Breast epithelium (tissue), 4 donors: Measurements from ENCODE around the gene RIOX2. TPM values are rescaled to one million over a fixed set of nuclear protein-coding genes. Genes with fewer than 3 reads are reported as not detected.

Source experiments
- DNase-seq, 2 donors: peaks; one replicate each; pipeline ENCODE4 v3.0.0-alpha.2; 2019; ENCODE audit warnings: low spot score in 2 of 2
- H3K27ac ChIP-seq, 2 donors: fragments of 200-600 bp; sonication (generic) in 1 of 2; one replicate each; pipeline ENCODE4 v1.5.1; 2016 to 2019; ENCODE audit warnings: mild to moderate bottlenecking in 1 of 2
- H3K27me3 ChIP-seq, 2 donors: fragments of 200-600 bp; sonication (generic) in 1 of 2; one replicate each; pipeline versions ENCODE4 v1.5.1 to v1.6.0; 2017 to 2019; ENCODE audit warnings: control low read depth in 1 of 2, mild to moderate bottlenecking in 1 of 2
- H3K36me3 ChIP-seq: fragments of 200-600 bp; one replicate; pipeline ENCODE4 v1.5.1; 2019
- H3K4me1 ChIP-seq, 2 donors: fragments of 200-600 bp; sonication (generic); one replicate each; pipeline ENCODE4 v1.5.1; 2016 to 2019; ENCODE audit warnings: control low read depth in 1 of 2
- H3K4me3 ChIP-seq, 3 donors: fragments of 200-600 bp; sonication (generic); 1 replicate in 2 of 3; 2 replicates in 1 of 3; pipeline ENCODE4 v1.5.1; 2016 to 2019; ENCODE audit warnings: mild to moderate bottlenecking in 3 of 3, moderate library complexity in 2 of 3
- H3K9me3 ChIP-seq, 2 donors: fragments of 200-600 bp; sonication (generic) in 1 of 2; one replicate each; pipeline ENCODE4 v1.5.1; 2016 to 2019; ENCODE audit warnings: control low read depth in 1 of 2
- CTCF ChIP-seq, 3 donors: fragments of 450-650 bp; IDR thresholded peaks; one replicate each; pipeline ENCODE4 v1.5.1; 2016 to 2017; ENCODE audit warnings: antibody characterized with exemption in 3 of 3, mild to moderate bottlenecking in 3 of 3, moderate library complexity in 3 of 3
- POLR2A ChIP-seq: fragments of 450-650 bp; IDR thresholded peaks from one replicate; pipeline ENCODE4 v1.6.1; 2016; ENCODE audit warnings: antibody characterized with exemption, mild to moderate bottlenecking, moderate library complexity
- POLR2AphosphoS5 ChIP-seq, 3 donors: sonication (generic); formaldehyde crosslinking; IDR thresholded peaks; one replicate each; pipeline ENCODE4 v1.6.1; 2017; ENCODE audit warnings: antibody characterized with exemption in 3 of 3
- intact Hi-C: fragments of 100-400 bp; cut with DNase I; formaldehyde crosslinking; loops from one replicate; pipeline ENCODE4 v1.15.1; 2023; ENCODE audit warnings: low total_unique reads
- total RNA-seq, 3 donors: library from RNA; depleted of rRNA; stranded (reverse); fragments of >200 nt; gene quantifications; one replicate each; pipeline ENCODE4 v1.1.0, GENCODE V29; 2016

Gene RIOX2
- total RNA-seq: 10 to 100 TPM; 22.9 to 32.4 (median 28.5) TPM

- peak within 1 kb of the TSS; percentile 93 to 98 for H3K27ac ChIP-seq
- H3K36me3 ChIP-seq: no peaks in the 10 kb centered on the region
- peak within 1 kb of the TSS; percentile 69 to 95 (median 82) for H3K4me3 ChIP-seq
- H3K9me3 ChIP-seq: no peaks in the 10 kb centered on the region
- intact Hi-C loops: no loop called here
- TF ChIP-seq POLR2A (no peak), CTCF (IDR thresholded peaks at IDR 0.05) (no peak), POLR2AphosphoS5 (IDR thresholded peaks at IDR 0.05) (peak in 2 of 3 donors; percentile 30 to 35)
- no peaks in the 10 kb centered on the region for H3K27me3 ChIP-seq
- DNase-seq: peak; percentile 68
- H3K4me1 ChIP-seq: peaks cover 2 to 5% of the 10 kb centered on the region in 2 donors
These were observed at the start of gene RIOX2 for GRCh38 chr3:97971679-97972567. Gene RIOX2, minus strand, starts transcription at chr3:97972431. Its CDS starts 4,838 bp downstream, at chr3:97967593.

GRCh38 chr3:98020412-98020811, 48.2 kb upstream of the RIOX2 start:
- H3K9me3 ChIP-seq: no peaks in the 10 kb centered on the region
- H3K36me3 ChIP-seq: no peaks in the 10 kb centered on the region
- no peaks in the 10 kb centered on the region for H3K4me1 ChIP-seq
- no peak overlapping the region for H3K4me3 ChIP-seq
- intact Hi-C loops: loop anchor here (10.0 kb wide), 1 partner anchor 226 kb away; no protein-coding TSS in a partner anchor
- no peak for DNase-seq
- TF ChIP-seq CTCF (IDR thresholded peaks at IDR 0.05): no peak
- TF ChIP-seq POLR2AphosphoS5 (IDR thresholded peaks at IDR 0.05): no peak
- TF ChIP-seq POLR2A: no peak
- H3K27ac ChIP-seq: no peak overlapping the region
- H3K27me3 ChIP-seq: no peaks in the 10 kb centered on the region

- intact Hi-C loops: loop anchor here (5.0 kb wide), 1 partner anchor 911 kb away; no protein-coding TSS in a partner anchor
- no peak for DNase-seq
- no peaks in the 10 kb centered on the region for H3K4me1 ChIP-seq
- TF ChIP-seq CTCF (IDR thresholded peaks at IDR 0.05) (no peak), POLR2AphosphoS5 (IDR thresholded peaks at IDR 0.05) (no peak), POLR2A (no peak)
- H3K27ac ChIP-seq: no peak overlapping the region
- H3K4me3 ChIP-seq: no peak overlapping the region
- H3K36me3 ChIP-seq: no peaks in the 10 kb centered on the region
- H3K27me3 ChIP-seq: no peaks in the 10 kb centered on the region
- no peaks in the 10 kb centered on the region for H3K9me3 ChIP-seq
These were observed 46.1 kb upstream of the RIOX2 start for GRCh38 chr3:98018301-98018700.

GRCh38 chr3:98014268-98014585, 42.0 kb upstream of the RIOX2 start:
- H3K4me3 ChIP-seq: no peak overlapping the region
- no peak for DNase-seq
- no peak for TF ChIP-seq POLR2A
- no peak for TF ChIP-seq CTCF (IDR thresholded peaks at IDR 0.05)
- no peak for TF ChIP-seq POLR2AphosphoS5 (IDR thresholded peaks at IDR 0.05)
- H3K27ac ChIP-seq: no peak overlapping the region
- intact Hi-C loops: no loop called here
- no peaks in the 10 kb centered on the region for H3K9me3 ChIP-seq
- no peaks in the 10 kb centered on the region for H3K4me1 ChIP-seq
- no peaks in the 10 kb centered on the region for H3K36me3 ChIP-seq
- H3K27me3 ChIP-seq: no peaks in the 10 kb centered on the region
